RKO (cell line): ENCODE data around the gene TMEM125.

Experiments
- DNase-seq: peaks from one replicate; pipeline ENCODE4 v3.0.0-alpha.2; 2016; ENCODE audit warnings: low spot score

Gene TMEM125

DNA sequence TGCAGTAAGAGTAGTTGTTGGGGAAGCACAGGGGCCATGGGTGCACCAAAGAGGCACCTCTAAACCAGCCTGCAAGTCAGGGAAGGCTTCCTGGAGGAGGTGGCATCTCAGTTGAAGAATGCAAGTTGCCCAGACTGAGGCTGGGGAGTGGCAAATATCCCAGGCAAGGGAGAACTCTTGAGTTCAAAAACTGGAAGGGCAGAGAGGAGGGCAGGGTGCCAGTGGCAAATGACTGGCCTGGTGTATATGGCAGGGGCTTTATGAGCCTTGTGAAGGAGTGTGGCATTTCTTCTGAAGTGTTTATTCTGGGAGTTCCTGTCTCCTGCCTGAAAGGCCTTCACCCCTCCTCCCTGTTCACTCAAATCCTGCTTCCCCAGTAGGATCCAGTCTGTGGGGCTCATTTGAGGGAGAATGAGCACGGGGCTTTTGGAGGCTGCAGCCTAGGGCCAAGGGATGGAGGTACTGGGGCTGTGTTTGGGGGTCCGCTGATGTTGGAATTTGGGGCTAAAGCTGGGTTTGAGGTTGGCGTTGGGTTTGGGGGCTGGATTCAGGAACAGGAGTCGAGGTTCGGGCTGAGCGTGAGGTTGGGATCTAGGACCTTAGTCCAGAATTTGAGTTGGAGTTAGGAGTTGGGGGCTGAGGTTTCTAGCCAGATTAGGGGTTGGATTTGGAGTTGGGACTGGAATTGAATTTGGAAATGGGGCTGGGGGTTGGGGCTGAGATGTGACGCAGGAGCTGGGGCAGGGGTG is at the start of gene TMEM125:
Gene TMEM125, plus strand, starts transcription at position 357 of the 749 bp plus-strand sequence. CDS start 2,740 bp downstream, outside the sequence.
- DNase-seq, result no peak

DNA sequence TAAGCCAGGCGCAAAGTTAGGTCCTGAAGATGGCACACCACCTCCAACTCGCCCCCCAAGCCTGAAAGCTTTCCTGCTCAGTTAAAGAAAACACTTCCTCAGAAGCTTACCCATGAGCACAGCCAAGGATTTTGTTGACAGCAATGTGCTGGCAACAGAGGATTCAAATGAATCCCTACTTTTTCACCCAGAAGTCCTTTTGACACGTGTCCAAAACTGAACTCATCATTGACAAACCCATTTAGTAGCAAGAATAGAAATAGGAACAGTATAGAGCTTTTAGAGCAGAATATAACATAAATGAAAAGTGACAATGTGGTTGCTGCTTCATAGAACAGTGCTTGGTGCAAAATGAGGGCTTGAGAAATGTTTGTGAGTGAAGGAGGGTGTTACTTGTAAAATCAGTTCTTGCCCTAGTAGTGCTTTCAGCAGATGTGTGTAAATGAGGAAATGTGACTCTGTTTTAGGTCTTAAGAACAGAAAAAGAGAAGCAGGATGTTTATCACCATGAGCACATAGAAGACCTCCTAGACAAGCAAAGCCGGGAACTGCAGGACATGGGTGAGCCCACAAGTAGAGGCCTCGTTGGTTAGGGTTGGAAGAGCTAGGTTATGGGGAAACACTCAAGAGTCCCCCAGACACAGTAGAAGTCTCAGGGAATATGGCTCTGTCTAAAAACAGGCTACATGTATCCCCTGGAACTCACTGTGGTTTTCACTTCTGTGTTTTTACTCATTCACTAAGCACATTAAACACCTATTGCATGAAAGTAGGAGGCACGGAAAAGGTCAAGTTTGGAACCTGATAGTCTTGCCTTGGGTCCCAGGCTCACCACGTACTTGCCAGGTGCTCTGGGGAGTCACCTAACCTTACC is 48.6 kb upstream of the TMEM125 start:
- DNase-seq, result no peak

DNA sequence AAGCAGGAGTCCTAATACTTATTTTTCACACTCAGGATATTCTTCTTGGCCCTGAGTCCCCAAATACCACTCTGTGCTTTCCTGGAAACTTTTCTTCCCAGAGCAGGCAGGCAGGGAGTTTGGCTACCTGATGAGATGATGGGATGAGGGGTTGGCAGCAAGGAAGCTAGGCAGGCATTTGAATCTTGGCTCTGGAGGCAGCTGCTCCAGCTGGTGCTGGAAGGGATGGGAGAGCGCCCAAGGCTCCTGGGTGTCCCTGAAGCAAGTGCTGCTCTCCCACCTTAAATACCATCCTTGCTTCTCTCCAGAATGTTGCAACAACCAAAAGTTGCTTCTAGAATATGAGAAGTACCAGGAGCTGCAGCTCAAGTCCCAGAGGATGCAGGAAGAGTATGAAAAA is 48.0 kb upstream of the TMEM125 start:
- no peak for DNase-seq

DNA sequence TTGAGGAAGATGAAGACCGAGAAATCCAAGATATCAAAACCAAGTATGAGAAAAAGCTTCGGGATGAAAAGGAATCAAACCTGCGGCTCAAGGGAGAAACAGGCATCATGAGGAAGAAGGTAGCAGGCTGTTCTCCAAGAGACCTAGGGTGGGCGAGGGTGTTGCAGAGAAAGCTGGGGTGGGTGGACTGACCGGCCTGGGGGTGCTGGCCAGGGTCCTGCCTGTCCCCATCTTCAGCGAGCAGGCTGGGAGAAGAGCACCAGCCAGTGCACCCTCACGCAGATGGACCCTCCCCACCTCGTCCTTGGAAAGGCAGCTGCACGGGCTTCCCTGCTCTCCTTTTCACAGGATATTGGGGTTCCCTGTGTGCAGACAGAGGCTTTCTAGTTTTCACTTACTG is 46.9 kb upstream of the TMEM125 start:
- no peak for DNase-seq

DNA sequence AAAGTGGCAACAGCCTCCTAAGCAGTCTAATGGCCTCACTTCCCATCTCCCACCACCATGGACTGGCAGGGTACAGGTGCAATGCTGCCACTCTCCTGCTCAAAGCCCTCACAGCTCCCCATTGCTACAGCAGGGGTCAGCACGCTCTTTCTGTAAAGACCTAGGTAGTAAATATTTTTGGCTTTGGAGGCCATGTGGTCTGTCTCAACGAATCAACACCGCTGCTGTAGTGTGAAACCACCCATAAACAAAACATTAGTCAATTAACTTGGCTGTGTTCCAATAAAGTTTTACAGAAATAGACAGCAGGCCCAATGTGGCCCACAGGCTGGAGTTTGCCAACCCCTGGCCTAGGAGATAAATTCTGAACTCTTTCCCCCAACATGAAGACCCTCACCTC is 44.6 kb upstream of the TMEM125 start:
- DNase-seq, result peak; percentile 48

DNA sequence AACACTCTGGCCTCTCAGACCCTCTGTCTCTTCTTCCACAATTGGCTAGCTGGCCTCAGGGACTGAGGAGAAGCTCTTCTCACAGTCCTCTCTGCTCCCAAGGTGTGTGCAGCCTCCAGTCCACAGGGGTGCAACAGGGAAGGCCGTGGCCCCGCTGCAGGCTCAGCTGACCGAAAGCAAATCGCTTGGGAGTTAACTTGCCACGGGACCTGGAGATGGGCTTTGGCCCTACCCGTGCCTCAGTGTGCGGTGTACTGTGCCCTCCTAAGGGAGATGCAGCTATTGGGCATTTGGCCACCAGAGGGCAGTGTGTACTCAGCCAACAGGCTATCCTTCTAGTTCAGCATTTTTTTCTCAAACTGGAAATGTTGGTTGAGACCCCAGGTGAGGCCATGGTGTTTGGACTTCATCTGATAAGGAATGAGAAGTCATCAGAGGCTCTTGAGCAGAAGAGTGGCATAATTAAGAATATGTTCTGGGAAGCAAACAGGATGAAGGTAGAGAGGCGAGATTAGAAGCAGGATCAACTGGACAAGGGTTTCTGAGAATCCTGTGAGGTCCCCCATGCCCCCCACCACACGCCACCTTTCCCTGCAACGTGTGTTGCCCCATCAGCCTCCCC is 42.5 kb upstream of the TMEM125 start:
- peak; percentile 74 for DNase-seq

DNA sequence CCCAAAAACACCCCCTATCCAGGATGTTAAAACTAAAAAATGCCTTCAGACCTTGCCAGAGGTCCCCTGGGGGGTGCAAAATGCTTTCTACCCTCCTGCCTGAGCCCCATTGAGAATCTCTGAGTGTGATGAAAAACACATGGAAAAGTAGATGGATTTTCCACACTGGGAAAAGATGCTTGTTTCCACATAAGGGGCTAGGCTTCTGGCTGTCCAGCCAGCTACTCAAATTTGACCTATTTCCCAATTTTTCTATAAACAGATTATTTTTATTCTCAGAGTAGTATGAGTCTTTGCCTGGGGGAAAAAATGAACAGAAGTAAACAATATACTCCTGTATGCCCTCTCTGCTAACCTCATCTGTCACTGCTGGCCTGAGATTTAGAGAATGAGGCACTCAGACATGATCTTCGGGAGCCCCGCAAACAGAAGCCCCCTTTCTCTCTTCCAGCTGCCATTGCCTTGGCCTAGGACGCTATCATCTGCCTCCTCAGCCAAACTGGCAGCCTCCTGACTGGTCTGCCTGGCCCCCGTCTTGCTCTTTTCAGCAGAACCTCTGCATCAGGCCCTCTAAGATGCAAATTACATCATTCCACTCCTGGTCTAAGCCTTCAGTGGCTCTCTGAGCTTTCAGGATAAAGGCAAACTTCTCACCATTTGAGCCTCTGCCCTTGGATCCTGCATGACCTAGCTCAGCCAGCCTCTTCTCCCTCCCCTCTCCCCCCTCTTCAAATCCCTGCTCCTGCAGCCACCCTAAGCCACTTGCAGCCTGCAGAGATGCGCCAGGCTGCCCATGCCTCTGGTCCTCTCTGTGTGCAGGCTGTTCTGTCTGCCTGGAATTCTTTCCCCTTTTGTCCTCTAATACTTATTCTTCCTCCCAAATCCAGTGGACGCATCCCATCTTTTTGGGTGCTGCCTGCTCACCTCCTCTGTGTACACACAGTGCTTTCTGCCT is 39.7 kb upstream of the TMEM125 start:
- no peak for DNase-seq

DNA sequence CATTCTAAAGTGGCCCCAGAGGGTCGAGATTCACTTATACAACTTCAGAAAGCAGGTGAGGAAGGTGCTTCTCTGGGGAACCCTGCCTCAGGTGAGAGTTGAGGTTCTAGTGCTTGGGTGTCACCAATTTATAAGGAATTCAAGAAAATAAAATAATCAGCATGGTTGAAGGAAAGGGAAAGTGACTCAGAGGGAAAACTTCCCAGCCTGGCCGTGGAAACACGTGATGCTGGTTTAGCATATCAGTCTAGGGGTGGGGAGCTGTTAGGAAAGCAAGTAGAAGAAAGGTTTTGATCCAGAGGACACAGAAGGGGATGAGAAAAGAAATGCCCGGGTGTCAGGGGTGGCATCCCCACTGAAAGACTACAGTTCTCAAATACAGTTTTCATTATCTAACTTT is 37.7 kb upstream of the TMEM125 start:
- DNase-seq, result no peak

DNA sequence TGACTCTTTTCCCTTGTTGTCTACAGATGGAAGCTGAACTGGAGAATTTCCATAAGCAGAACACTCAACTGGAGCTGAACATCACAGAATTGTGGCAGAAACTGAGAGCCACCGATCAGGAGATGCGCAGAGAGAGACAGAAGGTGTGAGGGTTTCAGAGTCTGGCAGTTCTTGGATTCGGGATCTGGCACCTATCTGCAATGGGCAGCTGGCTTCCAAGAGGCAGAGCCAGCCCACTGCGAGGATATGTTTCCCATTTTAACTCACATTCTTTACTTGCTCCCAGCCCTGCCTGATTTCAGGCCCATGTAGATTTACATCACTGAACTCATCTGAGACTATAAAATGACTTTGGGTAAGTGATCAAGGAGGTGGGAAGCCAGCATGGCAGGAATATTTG is 37.3 kb upstream of the TMEM125 start:
- DNase-seq, result no peak

DNA sequence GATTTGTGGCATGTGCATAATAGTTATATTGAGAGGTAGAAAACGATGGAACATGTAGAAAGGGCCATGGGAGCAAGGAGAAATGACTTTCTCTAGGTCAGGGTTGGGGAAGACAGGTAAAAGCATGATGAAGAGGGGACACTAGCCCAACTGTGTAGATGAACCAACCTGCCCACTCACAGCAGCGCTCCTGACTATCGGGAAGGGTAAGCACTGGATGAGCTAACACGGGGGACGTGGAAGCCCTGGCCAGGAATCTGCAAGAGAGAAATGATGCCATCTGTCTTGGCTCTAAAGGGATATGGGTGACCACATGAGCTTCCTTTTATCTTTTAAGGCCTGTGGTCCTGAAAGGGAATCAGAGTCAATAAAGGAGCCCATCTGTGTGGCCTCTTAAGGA is 36.2 kb upstream of the TMEM125 start:
- no peak for DNase-seq

DNA sequence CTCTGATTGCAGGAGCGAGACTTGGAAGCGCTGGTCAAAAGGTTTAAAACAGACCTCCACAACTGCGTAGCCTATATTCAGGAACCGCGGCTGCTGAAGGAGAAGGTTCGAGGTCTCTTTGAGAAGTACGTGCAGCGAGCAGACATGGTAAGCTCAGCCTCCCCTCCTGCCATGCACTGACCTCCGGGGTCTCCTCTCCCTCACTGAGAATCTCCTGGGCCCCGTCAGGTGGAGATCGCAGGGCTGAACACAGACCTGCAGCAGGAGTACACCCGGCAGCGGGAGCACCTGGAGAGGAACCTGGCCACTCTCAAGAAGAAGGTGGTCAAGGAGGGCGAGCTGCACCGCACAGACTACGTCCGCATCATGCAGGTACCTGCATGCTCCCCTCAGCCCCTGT is 35.5 kb upstream of the TMEM125 start:
- DNase-seq, result no peak

DNA sequence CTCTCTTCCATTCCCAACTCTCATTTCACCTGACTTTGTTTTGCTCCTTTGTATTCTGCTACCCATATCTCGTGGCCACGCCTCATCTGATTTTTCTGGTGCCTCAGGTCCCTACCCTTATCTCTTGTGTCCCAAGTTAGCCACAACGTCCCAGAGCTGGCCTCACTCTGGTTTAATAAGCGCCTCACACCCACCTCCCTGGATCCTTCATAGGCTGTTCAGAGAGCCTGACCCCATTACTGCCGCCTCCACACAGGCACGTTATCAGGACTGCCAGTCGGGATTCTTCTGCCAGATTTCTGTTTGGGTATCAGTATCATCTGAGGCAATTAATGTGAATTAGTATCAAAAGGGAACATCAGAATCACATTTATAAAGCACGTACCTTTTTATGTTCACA is 34.7 kb upstream of the TMEM125 start:
- DNase-seq, result no peak

DNA sequence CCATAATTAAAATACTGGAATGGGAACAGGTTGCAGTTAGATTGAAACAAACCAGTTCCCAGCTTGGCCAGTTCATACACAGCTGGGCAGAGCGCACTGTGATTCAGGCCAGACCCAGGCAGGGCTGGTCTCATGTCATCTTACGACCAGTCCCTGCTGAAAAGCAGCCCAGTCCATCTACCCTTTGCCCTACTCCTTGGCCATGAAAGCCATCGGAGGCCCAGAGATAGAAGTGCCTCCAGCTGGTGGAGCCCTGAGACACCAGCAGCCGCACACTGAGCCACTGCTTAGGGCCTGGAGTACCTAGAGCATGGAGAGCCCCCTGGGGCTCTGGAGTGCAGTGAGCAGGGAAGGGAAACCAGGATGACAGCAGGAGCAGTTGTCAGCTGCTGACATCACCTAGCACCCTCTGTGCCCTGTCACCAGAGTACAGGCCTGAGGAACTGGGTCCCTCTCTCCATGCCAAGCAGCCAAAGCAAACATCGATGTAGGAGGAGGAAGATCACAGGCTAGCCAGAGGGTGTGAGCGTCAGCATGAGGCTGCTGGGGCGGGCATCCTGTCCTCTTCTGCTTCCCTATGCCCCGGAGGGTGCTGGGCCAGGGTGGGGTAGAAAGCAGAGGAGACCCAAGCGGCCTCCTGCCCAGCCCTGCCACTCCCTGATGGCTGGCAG is 34.2 kb upstream of the TMEM125 start:
- DNase-seq, result no peak

DNA sequence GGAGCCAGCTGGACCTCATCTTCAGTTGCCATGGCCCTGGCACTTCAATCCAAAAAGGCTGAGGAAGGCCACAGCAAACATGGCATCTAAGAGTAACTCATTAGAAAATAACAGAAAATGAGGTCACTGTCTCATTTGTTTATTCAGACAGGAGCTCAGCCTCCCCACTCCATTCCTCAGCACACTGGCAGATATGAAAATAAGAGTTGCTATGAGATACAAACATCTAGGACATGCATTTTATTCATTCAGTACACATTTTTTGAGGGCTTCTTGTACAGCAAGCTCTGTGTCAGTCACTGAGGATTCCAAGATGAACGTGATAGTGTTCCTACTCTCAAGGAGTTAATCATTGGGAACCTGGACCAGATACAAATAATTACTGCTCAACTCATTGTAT is 32.7 kb upstream of the TMEM125 start:
- DNase-seq, result no peak

DNA sequence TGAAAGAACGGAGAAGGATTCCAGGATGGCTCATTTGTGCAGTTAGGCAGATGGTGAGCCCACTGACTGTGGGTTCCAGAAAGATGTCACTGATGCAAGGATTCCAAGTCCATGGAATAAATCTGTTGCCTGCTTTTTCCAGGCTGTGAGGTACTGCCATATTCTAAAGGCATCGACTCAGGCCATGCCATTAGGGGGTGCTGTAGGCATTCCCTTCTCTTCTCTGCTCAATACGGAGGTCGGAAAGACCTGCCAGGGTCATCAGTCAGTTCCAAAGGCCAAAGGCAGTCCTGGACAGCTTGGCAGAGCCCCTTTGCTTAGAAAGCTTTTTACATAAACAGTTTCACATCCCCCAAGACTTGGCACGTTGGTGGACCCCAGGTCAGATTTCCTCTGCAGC is 31.7 kb upstream of the TMEM125 start:
- DNase-seq, result peak; percentile 23

DNA sequence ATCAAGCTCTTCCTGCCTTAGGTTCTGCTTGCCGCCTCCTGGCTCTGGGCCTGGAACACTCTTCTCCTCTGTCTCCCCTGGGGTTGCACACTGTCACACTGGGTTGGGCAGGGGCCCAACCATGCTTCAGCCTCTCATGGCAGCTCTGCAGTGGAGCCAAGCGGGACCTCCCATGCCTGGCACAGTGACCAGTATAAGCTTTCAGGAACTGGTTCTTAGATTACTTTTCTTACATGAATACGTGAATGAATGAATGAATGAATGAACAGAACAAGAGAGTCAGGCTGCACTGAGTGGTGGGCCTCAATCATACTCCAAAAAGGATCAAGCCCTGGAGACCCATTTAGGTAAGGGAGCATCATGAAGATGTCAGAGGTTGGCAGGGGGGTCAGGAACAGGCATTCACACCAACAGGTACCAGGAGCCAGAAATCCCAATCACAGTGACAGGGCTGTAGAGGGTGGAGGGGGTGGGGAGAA is 30.8 kb upstream of the TMEM125 start:
- DNase-seq, result no peak

DNA sequence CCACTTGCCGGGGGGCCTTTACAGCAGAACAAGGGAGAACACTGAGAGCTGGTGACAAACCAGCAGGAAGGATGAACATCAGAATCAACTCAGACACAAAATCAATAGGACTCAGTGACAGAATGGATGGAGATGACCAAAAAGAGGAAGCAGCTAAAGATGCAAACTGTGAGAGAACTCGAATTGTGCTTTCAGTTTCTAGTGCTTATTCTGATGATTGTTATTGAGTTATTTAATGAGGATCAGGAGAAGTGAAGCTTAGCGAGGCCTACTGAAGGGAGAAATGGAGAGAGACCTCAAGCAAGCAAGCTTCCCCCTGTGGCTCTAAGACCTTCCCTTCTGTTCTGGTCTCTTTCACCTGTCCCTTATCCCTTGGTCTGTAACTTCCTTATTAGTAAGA is 30.3 kb upstream of the TMEM125 start:
- no peak for DNase-seq

DNA sequence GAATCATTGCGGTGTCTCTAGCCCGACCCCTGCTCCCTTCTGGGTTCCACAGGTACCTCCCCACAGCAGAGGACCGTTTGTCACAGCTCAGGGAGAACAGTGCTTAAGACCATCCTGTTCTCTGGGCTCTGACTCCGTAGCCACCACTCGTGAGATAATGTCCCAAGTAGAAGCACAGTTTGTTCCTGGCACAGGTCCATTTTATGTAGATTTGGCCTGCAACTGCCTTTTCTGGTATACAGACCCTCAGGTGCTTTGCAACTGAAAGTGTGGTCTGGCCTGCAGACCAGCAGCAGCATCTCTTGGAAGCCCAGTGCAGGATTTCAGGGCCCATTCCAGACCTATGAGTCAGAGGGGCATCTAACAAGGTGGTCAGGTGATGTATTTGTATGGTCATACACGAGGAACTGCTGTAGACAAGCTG is 28.4 kb upstream of the TMEM125 start:
- peak; percentile 14 for DNase-seq

DNA sequence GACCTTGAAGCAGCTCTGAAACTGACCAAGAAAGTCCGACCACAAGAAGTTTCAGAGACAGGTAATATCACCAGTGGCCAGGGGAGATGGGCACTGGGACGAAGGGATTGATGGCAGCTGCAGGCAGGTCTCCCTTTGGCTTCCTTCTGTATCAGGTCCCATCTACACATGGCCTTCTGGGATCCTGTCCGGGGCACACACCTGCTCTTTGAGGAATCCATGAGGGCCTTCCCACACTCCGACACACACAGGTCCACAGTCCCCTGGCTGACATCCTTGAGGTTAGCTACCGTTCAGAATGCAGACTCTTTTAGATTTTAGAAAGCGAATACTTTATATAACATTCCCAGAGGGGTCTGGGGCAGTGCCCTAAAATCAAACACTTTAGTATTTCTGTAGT is 26.5 kb upstream of the TMEM125 start:
- no peak for DNase-seq

DNA sequence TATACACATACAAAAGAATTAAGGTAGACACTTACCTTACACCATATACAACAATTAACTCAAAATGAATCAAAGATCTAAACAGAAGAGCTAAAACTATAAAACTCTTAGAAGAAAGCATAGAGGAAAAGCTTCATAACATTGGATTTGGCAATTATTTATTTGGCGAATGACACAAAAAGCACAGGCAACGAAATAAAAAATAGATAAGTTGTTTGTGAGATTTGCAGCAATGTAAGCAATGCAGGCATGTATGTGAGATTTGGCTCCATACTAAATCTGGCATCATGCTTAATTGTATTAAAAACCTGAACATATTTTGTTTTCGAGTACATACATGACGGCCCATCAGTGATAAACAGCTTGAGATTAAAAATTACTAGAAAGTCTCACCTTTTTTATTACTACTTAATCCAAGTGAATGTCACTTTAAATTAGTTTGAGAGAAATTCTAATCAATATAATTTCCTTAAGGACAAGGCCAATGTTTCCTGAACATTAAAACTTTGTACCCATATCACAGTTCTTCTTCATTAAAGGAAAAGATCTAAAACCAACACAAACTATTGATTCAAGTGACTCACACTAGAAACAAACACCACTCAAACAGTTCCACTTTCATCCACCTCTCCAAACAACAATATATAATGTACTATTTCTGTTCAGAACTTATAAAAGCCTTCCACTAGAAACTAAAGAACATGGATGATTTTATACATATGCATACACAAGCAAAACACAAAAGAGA is 23.1 kb upstream of the TMEM125 start:
- DNase-seq, result no peak
